Right lobe of liver (tissue), 4 donors: ENCODE data around the gene MMP17.

Experiments used
- POLR2A ChIP-seq: fragments of 450-650 bp; IDR thresholded peaks from one replicate; pipeline ENCODE4 v1.6.1; 2017; ENCODE audit warnings: antibody characterized with exemption, mild to moderate bottlenecking
- TF ChIP-seq, protein P1 (sequence below), 4 donors: fragments of 200-600 bp in 3 of 4; fragments of 450-650 bp in 1 of 4; IDR thresholded peaks; one replicate each; pipeline versions ENCODE4 v1.5.1 to v1.8.0; 2016 to 2022; ENCODE audit warnings: antibody characterized with exemption in 4 of 4, mild to moderate bottlenecking in 2 of 4
- donor health status: DM: no; HTN: no; CAD: no.
- donor health status: DM: no; HTN: no; CAD: no.
- donor health status: DM: no; HTN: yes; CAD: no.

- TF ChIP-seq, protein P1, sequence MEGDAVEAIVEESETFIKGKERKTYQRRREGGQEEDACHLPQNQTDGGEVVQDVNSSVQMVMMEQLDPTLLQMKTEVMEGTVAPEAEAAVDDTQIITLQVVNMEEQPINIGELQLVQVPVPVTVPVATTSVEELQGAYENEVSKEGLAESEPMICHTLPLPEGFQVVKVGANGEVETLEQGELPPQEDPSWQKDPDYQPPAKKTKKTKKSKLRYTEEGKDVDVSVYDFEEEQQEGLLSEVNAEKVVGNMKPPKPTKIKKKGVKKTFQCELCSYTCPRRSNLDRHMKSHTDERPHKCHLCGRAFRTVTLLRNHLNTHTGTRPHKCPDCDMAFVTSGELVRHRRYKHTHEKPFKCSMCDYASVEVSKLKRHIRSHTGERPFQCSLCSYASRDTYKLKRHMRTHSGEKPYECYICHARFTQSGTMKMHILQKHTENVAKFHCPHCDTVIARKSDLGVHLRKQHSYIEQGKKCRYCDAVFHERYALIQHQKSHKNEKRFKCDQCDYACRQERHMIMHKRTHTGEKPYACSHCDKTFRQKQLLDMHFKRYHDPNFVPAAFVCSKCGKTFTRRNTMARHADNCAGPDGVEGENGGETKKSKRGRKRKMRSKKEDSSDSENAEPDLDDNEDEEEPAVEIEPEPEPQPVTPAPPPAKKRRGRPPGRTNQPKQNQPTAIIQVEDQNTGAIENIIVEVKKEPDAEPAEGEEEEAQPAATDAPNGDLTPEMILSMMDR (IDR thresholded peaks at IDR 0.05): no peak
- TF ChIP-seq POLR2A: no peak
These were observed 24.5 kb downstream of the MMP17 start for GRCh38 chr12:131852551-131853299.
